ENCODE measurements around the gene ETV6.

Gene ETV6

DNA sequence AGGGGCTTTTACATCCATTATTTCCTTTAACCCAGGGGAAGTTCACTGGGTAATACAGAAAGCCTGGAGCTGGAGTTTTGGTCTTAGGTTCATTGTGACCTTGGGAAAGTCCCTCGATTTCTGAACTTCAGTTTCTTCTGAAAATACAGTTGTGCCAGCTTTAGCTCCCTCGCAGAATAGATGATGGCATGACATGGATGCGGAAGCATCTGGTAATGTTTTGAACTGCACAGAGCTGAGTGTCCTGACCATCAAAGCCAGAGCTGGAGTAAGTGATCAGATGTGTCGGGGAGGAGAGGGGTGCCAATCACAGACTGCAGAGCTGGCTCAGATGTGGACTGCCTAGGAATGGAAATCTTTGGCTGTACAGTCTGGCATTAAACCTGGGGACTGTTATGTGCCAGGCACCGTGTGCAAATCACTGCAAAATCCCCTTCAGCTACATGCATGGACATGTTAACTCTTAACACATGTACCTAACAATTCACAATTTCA is 180.9 kb downstream of the ETV6 start:
- DNase-seq (ENCODE audit: low spot score): no peak

DNA sequence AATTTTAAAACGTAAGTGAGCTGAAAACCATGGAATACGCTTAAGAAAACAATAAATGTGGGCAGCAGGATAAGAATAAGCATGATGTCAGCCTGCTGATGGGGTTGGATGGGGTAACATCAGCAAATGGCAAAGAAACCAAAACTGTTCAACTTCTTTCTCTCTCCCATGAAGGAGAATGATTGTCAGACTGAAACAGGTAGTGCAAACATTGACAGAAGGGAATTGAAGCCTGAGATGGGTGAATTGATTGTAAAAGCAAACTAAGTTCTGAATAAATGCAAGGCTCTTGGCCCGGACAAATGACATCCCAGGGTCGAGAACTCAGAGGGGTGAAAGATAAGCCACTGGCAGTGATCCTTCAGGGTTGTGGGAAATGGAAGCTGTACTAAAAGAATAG is 182.6 kb downstream of the ETV6 start:
- DNase-seq (ENCODE audit: low spot score): peak; percentile 37

DNA sequence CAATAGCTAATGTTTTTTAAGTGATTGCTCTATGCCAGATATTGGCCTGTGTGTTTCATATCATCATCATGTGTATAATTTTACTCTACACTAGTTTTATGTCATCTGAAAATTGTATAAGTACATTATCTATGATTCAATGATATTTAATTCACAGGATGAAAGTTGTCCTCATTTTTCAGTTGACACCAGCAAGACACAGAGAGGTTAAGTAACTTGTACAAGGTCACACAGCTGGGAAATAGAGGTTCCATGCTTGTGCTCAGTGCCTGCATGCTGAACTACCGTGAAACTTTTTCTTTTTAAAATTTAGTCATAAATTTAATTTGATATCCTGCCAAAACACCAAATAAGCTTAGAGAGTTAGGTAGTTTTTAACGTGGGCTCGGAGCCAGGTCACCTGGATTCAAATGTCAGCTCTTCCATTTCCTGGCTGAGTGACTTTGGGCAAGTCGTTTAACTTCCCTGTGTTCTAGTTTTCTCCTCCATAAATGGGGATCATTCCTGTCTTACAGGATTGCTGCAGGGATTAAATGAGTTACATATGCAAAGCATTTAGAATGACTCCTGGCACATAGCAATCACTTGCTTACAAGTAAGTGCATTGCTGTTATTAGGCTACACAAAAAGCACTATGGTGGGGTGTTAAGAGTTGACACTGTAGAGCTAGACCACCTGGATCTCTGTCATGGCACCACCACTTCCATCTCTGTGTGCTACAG is 183.9 kb downstream of the ETV6 start:
- DNase-seq (ENCODE audit: low spot score): no peak

DNA sequence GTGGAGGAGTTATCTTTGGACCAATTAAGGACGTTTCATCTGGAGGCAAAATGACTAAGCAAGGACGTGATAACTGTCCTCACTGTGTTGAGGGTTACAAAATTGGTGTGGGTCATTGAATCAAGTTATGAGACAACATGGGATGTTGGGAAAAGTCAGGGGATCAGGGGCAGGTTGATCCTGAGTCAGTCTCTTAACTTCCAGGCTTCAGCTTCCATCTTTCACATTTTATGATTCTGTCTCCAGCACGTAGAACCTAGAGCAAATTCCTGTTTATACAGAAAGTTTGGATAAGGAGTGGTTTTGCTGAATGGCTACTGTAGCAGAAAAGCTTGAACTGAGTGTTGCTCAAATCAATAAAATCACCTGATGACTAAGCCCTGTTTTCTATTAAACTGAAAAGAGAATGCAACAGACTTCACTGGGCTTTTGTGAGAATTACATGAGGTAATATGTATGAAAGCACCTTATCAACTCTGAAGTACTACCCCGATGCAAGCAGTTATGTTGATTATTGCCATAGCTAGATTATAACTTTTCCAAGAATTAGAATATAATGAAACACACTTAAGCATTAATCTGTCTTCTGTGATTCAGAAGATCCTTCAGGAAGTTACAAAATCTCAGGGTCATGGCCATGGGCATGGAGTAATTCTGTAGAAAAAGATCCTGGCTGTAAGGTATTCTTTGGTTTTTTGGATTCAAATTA is 184.8 kb downstream of the ETV6 start:
- DNase-seq (ENCODE audit: low spot score): no peak

DNA sequence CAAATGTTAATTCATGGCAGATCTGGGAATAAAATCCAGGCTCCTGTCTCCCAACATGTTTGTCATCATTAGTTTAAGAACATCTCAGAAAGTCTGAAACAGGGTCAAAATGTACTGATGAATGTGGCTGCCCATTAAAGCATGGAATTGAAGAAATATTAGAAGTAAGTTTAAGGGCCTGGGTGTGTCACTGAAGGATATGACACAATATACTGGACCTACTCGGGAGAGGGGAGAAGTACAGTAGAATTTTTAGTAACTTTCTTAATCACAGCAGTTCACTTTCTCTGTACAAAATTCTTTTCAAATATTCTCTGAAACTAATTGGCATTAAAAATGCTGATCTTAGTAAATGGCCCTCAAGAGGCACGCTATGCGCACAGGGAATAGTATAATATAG is 185.5 kb downstream of the ETV6 start:
- no peak for DNase-seq (ENCODE audit: low spot score)

DNA sequence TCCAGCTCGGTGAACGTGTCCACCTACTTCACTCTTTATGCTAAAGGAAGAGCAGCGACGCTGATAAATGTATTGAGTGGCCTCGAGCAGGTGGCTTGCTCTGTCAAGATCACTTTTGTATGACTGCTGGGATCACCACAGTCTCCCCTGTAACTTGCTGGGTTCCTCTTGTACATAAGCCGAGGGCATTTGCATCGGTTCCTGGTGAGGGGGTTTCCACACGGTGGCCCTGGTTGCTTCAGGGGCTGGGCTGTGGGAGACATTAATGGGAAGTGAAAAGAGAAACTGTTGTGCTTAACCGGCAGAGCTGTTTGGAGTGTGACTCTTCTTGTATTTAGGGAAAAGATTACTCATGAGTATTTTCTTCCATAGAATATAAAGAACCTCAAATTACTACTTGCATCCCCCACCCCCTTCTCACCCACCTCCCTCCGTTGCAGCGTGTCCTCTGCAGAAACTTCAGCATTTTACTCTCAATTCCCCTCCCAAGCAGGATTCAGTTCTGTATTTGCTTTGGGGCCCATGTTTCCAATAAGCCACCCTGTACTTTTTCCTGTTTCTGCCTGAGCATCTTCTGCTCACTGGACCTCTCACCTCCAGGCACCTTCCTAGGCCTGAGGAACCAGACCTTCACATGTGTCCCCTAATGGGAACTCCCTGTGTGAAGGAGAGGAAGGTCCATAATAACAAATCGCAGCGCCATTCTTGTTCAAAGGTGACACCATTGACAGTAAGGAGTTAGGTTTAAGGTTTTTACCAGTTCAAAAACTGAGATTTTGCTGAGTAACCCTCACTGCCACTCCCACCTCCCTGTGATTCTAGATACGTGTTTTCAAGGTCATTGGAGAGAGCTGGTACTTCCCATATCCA is 187.0 kb downstream of the ETV6 start:
- DNase-seq (ENCODE audit: low spot score): no peak

DNA sequence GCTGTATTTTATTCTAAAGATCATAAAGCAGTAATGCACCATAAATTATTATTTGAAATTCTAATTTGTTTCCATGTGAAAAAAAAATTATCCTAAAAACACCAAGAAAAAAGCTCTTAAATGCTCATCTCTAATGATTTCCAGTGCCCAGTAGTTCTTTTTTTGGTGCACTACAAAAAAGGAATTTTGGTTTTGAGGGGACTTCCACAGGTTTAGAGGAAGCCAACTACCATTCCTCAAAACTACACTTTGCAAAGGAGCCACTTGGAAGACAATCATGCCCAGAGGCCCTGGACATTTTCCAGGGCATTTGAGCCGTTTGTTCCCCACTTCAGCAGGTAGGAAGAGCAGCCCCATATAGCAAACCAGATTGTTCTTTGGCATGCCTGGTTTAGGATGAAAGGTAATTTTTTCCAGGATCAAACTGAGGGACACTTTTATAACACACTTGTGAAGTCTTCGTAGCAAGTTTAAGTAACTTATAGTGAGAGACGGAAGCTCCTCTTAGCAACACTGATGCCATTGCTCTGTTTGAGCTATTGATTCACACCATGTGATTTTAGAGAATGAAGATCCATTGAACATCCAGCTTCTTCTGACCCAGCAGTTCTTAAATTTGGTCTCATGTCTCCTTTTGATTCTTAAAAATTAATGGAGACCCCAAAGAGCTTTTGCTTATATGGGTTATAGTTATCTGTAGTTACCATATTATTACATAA is 187.9 kb downstream of the ETV6 start:
- no peak for DNase-seq (ENCODE audit: low spot score)

DNA sequence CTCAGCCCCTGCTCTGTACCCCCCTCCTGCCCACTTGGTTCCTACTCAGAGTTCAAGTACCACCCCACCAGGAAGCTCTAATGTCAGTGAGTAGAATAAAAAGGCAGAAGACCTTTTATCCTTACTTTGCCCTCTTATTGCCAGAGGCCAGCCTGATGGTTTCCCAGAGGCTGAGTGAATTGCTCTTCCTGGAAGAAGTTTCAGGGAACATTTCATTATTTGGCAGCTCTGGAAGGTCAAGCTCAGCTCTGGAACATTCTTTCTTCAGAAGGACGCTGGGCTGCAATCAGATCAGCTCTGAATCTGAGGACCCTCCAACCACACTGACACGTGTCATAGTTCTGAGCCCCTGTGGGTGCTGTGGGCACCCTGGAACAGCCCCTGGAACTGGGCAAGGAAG is 188.9 kb downstream of the ETV6 start:
- no peak for DNase-seq (ENCODE audit: low spot score)

DNA sequence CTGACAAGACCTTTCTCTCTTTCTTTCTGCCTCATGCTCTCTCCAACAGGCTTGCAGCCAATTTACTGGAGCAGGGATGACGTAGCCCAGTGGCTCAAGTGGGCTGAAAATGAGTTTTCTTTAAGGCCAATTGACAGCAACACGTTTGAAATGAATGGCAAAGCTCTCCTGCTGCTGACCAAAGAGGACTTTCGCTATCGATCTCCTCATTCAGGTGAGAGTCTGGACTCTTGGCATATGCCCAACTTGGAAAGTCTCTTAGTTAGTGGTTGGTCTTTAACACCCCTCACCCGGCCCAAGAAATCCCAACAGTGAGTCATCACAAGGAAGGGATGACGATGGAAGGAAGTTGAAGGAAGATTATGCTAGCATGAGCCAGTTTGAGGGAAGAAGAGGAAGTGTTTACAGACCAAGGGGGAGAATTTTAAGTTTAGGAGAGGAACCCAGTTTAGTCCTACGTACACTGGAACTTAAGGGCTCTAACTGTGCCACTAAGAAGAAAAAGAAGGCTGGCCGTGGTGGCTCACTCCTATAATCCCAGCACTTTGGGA is 189.7 kb downstream of the ETV6 start:
- DNase-seq (ENCODE audit: low spot score): no peak

DNA sequence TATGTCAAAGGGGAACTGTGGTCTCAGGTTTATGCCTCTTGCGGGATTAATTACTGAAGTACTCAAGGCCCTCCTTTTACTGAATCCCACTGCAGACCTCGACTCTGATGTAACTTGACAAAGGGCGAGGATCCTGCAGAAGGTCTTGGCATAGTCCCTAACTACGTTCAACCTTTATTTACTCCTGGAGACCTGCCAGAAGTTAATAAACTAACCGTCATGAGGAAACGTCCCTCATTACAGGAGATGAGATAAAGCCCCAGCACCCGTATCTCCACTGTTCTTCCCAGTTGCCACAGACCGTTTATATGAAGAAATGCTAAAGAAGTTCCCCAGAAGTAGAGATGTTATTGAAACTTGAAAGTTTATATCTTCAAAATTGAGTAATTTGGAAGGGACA is 190.9 kb downstream of the ETV6 start:
- DNase-seq (ENCODE audit: low spot score): no peak

DNA sequence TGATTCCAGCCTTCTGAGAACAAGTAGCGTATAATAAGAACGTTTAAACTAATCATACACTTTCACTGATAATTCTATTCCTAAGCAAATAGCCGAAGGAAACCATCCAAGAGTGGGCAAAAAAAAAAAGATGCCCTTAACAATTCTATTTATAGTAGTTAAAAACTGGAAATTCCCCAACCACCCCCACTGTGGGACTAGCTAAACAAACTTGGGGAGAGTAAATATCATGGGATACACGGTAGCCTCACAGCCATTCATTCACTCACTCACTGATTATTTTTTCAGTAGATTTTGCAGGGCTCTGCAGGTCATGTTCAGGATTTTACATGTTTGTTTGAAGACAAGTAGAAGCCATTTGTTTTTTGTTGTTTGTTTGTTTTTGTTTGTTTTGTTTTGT is 197.0 kb downstream of the ETV6 start:
- no peak for DNase-seq (ENCODE audit: low spot score)

DNA sequence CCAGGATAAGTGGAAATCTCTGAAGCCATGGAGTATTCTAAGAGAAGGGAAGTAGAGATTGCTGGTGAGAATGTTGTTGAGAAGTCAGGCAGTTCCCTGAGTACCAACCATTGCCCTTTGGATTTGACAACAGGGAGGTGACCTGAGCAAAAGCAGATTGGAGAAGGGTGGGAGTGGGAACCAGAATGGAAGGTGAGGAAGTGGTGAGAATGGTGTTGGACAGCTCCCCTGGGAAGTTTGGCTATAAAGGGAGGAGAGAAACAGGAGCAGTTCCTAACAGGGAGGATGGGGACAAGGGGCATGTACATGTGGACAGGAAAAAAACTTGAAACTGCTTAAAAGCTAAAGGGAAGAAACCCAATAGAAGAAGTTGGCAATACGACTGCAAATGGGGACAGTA is 198.1 kb downstream of the ETV6 start:
- DNase-seq (ENCODE audit: low spot score): no peak

DNA sequence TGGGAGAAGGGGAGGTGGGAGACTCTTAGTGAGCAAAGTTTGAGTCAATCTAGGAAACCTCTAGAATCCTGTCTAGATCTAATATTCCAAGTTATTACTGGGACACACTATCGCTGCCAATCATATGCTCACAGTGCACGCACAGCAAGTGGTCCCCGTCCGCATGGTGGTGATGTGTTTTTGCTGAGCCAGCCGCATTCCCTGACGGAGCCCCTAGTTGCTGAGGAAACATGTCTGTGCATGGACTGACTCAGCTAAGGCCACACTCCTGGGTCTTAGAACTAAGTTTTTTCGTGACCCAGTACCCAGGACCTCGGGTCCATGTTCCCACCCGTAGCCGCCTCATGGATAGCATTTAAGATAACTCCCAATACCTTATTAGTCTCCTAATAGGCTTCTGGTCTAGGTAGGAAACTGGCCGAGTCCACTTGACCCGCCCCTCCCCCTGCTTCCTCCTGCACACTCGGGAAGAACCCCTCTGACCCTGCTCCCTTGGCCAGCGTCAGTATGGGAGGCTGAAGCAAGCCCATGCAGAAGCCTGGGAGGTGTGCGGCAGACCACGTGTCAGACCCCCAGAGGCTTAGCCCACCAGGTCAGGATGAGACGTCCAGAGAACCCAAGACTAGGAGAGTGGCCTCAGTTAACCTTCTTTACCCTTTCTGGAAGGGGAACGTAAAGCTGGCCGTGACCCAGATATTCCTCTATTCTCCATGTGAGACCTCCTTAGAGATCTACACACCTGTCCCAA is 200.5 kb downstream of the ETV6 start:
- no peak for DNase-seq (ENCODE audit: low spot score)

DNA sequence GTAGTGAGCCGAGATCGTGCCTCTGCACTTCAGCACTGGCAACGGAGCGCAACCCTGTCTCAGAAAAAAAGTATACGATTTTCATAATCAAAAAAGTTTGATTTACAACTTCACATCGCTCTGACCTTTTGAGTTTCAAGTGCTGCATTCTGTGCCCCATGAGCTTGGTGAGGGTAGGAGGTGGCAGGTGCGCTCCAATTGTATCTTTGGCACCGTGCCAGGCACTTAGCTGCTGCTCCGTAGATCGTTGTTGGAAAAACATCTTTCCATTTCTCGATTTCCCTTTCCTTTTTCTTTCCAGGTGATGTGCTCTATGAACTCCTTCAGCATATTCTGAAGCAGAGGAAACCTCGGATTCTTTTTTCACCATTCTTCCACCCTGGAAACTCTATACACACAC is 203.7 kb downstream of the ETV6 start:
- no peak for DNase-seq (ENCODE audit: low spot score)

DNA sequence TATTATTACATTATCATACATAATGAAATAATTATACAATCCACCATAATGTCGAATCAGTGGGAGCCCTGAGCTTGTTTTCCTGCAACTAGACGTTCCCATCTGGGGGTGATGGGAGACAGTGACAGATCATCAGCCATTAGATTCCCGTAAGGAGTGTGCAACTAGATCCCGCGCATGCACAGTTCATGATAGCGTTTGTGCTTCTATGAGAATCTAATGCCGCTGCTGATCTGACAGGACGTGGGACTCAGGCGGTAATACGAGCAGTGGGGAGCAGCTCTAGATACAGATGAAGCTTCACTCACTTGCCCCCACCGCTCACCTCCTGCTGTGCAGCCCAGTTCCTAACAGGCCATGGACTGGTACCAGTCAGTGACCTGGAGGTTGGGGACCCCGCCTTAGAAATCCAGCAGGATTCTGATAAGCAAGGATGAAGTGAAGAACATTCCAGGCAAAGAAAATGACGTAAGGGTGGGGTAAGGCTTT is 204.6 kb downstream of the ETV6 start:
- no peak for DNase-seq (ENCODE audit: low spot score)

DNA sequence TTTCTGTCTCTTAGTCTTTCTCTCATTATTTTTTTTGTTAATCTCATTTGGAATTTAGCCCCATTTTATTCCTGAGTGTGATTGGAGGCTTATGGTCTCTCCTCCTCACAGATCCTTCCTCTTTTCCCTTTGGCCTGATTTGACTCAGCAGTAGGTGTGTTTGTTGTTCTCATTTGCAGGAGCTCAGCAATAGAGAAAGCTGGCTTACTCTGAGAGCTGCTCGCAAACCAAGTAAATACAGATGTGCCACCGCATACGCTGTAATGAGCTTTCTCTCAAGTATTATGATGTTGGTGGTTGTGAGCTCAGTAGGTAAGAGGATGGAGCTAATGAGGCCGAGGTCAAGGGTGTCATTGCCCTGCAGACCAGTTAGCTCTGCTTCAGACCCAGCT is 206.5 kb downstream of the ETV6 start:
- no peak for DNase-seq (ENCODE audit: low spot score)

DNA sequence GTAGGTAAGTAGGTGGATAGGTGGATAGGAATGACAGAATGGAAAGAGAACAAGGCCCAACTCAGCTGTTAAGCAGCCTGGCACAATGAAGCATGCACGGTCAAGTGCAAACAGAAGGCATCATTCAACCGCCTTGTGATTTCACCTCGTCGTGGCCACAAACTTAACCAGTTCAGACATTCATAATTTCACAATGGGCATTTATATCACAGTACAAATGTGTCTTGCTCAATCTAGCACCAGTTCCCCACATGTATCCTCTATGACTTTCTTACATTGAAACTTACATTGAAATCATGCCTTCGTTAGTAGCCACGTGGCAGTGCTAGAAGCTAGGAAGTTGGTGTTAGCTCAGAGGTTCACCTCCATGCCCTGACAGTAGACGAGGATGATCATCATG is 207.5 kb downstream of the ETV6 start:
- no peak for DNase-seq (ENCODE audit: low spot score)

DNA sequence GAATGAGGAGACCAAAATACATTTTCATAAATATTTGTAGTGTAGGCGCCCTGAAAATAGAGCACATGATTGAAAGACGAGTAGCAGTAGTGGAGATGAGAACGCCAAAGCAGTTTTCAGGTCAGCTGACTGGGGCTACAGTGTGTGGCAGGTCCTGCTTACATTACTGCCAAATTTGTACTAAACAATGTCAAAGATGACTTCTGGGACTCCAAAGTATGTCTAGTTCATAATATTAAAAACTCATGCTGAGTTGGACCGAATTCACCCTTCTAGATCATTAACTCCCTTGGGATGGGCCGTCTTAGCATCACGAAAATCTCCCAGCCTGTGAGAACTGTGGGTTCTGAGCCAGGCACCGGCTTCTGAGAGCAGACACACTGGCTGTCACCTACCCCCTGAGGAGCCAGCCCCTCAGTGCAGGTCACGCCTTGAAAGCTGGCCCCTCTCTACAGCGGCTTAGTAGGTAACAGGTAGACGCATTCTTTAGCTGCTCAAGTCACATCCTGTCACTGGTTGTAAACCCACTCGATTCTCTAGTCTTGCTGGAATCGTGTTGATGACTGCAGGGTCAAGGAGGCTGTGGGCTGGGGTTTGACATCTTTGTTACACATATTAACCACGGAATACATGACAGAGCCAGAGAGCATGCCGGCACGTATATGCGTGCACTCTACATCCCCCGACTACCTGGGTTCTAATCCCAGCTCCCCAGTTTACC is 210.4 kb downstream of the ETV6 start:
- DNase-seq (ENCODE audit: low spot score): no peak

DNA sequence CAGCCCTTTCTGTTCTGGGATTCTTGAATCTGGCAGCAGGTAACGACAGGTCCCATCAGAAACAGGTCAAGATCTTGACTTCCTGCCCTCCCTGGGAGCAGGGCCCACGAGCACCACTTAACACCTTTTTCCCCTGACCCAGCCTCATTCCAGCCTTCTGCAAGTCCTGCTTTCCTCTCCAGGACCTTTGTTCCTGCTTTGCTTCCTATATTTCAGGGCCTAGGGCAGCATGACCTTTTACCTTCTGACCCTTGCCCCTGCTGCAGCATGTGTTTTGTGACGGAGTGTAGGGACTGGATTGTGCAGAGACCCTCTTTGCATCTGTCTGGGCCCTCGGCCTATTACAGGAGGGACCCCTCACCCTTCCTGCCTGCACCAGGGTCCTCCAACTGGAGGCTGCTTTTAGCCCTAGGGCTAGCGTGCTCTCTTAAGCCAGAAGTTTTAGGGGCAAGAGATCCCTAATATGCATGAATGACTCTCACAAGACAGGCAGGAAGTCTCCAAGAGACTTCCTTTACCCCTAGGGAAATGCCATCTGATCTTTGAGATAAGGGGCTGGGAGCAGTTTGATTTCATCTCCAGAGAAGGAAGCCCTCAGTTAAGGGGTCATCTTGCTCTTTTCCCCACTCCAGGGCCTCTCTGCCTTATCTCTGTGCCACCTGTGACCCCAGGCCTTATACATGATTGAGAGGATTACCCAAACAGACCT is 211.8 kb downstream of the ETV6 start:
- no peak for DNase-seq (ENCODE audit: low spot score)

Measured in HuH-7.5 (cell line).